Chondrocyte (in vitro differentiated cells): ENCODE data around the gene VPS9D1. TPM values are rescaled to one million over a fixed set of nuclear protein-coding genes. Genes with fewer than 3 reads are reported as not detected.

ENCODE experiments used
- DNase-seq: peaks from one replicate; pipeline ENCODE4 v3.0.0; 2021; ENCODE audit warnings: mixed read lengths, low spot score
- H3K27ac Mint-ChIP-seq: one replicate; pipeline ENCODE4 v1.8.0; 2021; ENCODE audit warnings: mild to moderate bottlenecking, moderate library complexity, mixed read lengths; ENCODE audit not compliant: unreplicated experiment
- H3K27me3 Mint-ChIP-seq: 2 replicates; pipeline ENCODE4 v1.8.0; 2021; ENCODE audit warnings: low read depth, mixed read lengths
- H3K36me3 Mint-ChIP-seq: 2 replicates; pipeline ENCODE4 v1.8.0; 2021; ENCODE audit warnings: low read depth, mixed read lengths
- H3K4me1 Mint-ChIP-seq: 2 replicates; pipeline ENCODE4 v1.8.0; 2021; ENCODE audit warnings: low read depth, mild to moderate bottlenecking, mixed read lengths
- H3K4me3 Mint-ChIP-seq: one replicate; pipeline ENCODE4 v1.8.0; 2021; ENCODE audit warnings: mild to moderate bottlenecking, moderate library complexity, mixed read lengths; ENCODE audit not compliant: unreplicated experiment
- H3K9me3 Mint-ChIP-seq: 2 replicates; pipeline ENCODE4 v1.8.0; 2021; ENCODE audit warnings: low read depth, mixed read lengths
- CTCF ChIP-seq: fragments of 200-600 bp; sonication (generic); IDR thresholded peaks from 2 replicates; pipeline ENCODE4 v1.5.0; 2021; ENCODE audit warnings: antibody characterized with exemption, mild to moderate bottlenecking, moderate library complexity
- total RNA-seq: library from RNA; stranded (reverse); gene quantifications from 3 replicates; pipeline ENCODE4 v1.2.1, GENCODE V29; 2021

Gene VPS9D1
- total RNA-seq, 1 donor from 2014 or later = 20.4 TPM

GRCh38 chr16:89711601-89712273 is 9.0 kb downstream of the VPS9D1 start:
- peaks cover 4% of the 10 kb centered on the region for H3K36me3 Mint-ChIP-seq
- no peaks in the 10 kb centered on the region for H3K4me1 Mint-ChIP-seq
- no peaks in the 10 kb centered on the region for H3K9me3 Mint-ChIP-seq
- no peak for TF ChIP-seq CTCF
- no peak overlapping the region for H3K27ac Mint-ChIP-seq
- DNase-seq = no peak
- no peak overlapping the region for H3K4me3 Mint-ChIP-seq
- H3K27me3 Mint-ChIP-seq = no peaks in the 10 kb centered on the region

- H3K4me1 Mint-ChIP-seq = peaks cover 3% of the 10 kb centered on the region
- no peak overlapping the region for H3K4me3 Mint-ChIP-seq
These were observed 9.8 kb downstream of the VPS9D1 start for GRCh38 chr16:89710709-89711564.

GRCh38 chr16:89709716-89710432 is 10.8 kb downstream of the VPS9D1 start:
- Mint-ChIP-seq H3K27me3 (no peaks in the 10 kb centered on the region), H3K36me3 (peaks cover 1% of the 10 kb centered on the region), H3K4me3 (no peak overlapping the region), H3K27ac (no peak overlapping the region), H3K4me1 (peaks cover 6% of the 10 kb centered on the region), H3K9me3 (no peaks in the 10 kb centered on the region)
- DNase-seq = no peak
- TF ChIP-seq CTCF = no peak

More at GRCh38 chr16:89710709-89711564, 9.8 kb downstream of the VPS9D1 start:
- Mint-ChIP-seq H3K9me3 (no peaks in the 10 kb centered on the region), H3K27me3 (no peaks in the 10 kb centered on the region), H3K36me3 (peaks cover 1% of the 10 kb centered on the region), H3K27ac (no peak overlapping the region)
- TF ChIP-seq CTCF = no peak
- DNase-seq = peak; percentile 93

GRCh38 chr16:89709166-89709565 is 11.5 kb downstream of the VPS9D1 start:
- H3K4me3 Mint-ChIP-seq = no peak overlapping the region
- H3K4me1 Mint-ChIP-seq = peaks cover 6% of the 10 kb centered on the region
- TF ChIP-seq CTCF = no peak
- H3K27me3 Mint-ChIP-seq = no peaks in the 10 kb centered on the region
- no peak for DNase-seq
- H3K36me3 Mint-ChIP-seq = peaks cover 1% of the 10 kb centered on the region
- no peaks in the 10 kb centered on the region for H3K9me3 Mint-ChIP-seq
- no peak overlapping the region for H3K27ac Mint-ChIP-seq

- Mint-ChIP-seq H3K9me3 (no peaks in the 10 kb centered on the region), H3K36me3 (peaks cover 1% of the 10 kb centered on the region), H3K27ac (no peak overlapping the region), H3K27me3 (no peaks in the 10 kb centered on the region), H3K4me1 (peaks cover 6% of the 10 kb centered on the region), H3K4me3 (no peak overlapping the region)
- no peak for TF ChIP-seq CTCF
- DNase-seq = no peak
These were observed 12.2 kb downstream of the VPS9D1 start for GRCh38 chr16:89708481-89708931.
